H9 (cell line): ENCODE data around the gene APBB3. TPM values are rescaled to one million over a fixed set of nuclear protein-coding genes. Genes with fewer than 3 reads are reported as not detected.

ENCODE experiments used
- DNase-seq: peaks from one replicate; pipeline ENCODE4 v3.0.0-alpha.2; 2017
- H2AFZ ChIP-seq: one replicate; pipeline ENCODE4 v1.6.1; 2013; ENCODE audit warnings: mild to moderate bottlenecking, low read length, control low read depth, moderate library complexity
- H2AK5ac ChIP-seq: 2 replicates; pipeline ENCODE4 v1.6.1; 2013; ENCODE audit warnings: low read length, control low read depth, mixed read lengths; ENCODE audit not compliant: insufficient read length
- H2BK120ac ChIP-seq: one replicate; pipeline ENCODE4 v1.6.1; 2013; ENCODE audit warnings: low read depth, mild to moderate bottlenecking, low read length, control low read depth, inconsistent platforms; ENCODE audit not compliant: poor library complexity, severe bottlenecking
- H2BK12ac ChIP-seq: 2 replicates; pipeline ENCODE4 v1.6.1; 2013; ENCODE audit warnings: low read length, control low read depth, mixed read lengths, low read depth; ENCODE audit not compliant: insufficient read length
- H2BK15ac ChIP-seq: 2 replicates; pipeline ENCODE4 v1.6.1; 2013; ENCODE audit warnings: low read depth, low read length, control low read depth
- H2BK20ac ChIP-seq: one replicate; pipeline ENCODE4 v1.6.1; 2013; ENCODE audit warnings: low read depth, mild to moderate bottlenecking, low read length, control low read depth, inconsistent platforms; ENCODE audit not compliant: poor library complexity, severe bottlenecking
- H2BK5ac ChIP-seq: 2 replicates; pipeline ENCODE4 v1.6.1; 2013; ENCODE audit warnings: low read length, control low read depth, mixed read lengths; ENCODE audit not compliant: insufficient read length
- H3K14ac ChIP-seq: 2 replicates; pipeline ENCODE4 v1.6.1; 2013; ENCODE audit warnings: low read length, control low read depth; ENCODE audit not compliant: insufficient read depth
- H3K18ac ChIP-seq: 2 replicates; pipeline ENCODE4 v1.6.1; 2013; ENCODE audit warnings: low read depth, mild to moderate bottlenecking, mixed read lengths, low read length, control low read depth; ENCODE audit not compliant: insufficient read length
- H3K23ac ChIP-seq: 2 replicates; pipeline ENCODE4 v1.6.1; 2013; ENCODE audit warnings: low read length, control low read depth, mixed read lengths, low read depth; ENCODE audit not compliant: insufficient read length
- H3K23me2 ChIP-seq: 2 replicates; pipeline ENCODE4 v1.6.1; 2013; ENCODE audit warnings: low read depth, mild to moderate bottlenecking, mixed read lengths, low read length, control low read depth; ENCODE audit not compliant: insufficient read length, poor library complexity, severe bottlenecking
- H3K27ac ChIP-seq: 2 replicates; pipeline ENCODE4 v1.5.1; 2013; ENCODE audit warnings: low read length, control low read depth, mixed read lengths, low read depth; ENCODE audit not compliant: insufficient read length
- H3K27me3 ChIP-seq: 2 replicates; pipeline ENCODE4 v1.6.1; 2013; ENCODE audit warnings: low read length, control low read depth, inconsistent platforms; ENCODE audit not compliant: insufficient read depth
- H3K4ac ChIP-seq: 2 replicates; pipeline ENCODE4 v1.6.1; 2013; ENCODE audit warnings: low read depth, mild to moderate bottlenecking, control low read depth, inconsistent platforms, low read length, moderate library complexity
- H3K4me1 ChIP-seq: 2 replicates; pipeline ENCODE4 v1.6.1; 2013; ENCODE audit warnings: low read length, control low read depth, inconsistent platforms; ENCODE audit not compliant: insufficient read depth
- H3K4me2 ChIP-seq: 2 replicates; pipeline ENCODE4 v1.6.1; 2013; ENCODE audit warnings: low read length, control low read depth, mixed read lengths; ENCODE audit not compliant: insufficient read length, insufficient read depth
- H3K56ac ChIP-seq: 2 replicates; pipeline ENCODE4 v1.6.1; 2013; ENCODE audit warnings: low read depth, mild to moderate bottlenecking, mixed read lengths, low read length, control low read depth; ENCODE audit not compliant: insufficient read length
- H3K79me1 ChIP-seq: 2 replicates; pipeline ENCODE4 v1.6.1; 2013; ENCODE audit warnings: low read depth, mild to moderate bottlenecking, moderate library complexity, low read length, control low read depth, inconsistent platforms; ENCODE audit not compliant: insufficient read depth, poor library complexity, severe bottlenecking
- H3K79me2 ChIP-seq: 2 replicates; pipeline ENCODE4 v1.6.1; 2013; ENCODE audit warnings: low read length, control low read depth, inconsistent platforms; ENCODE audit not compliant: insufficient read depth
- H3K9ac ChIP-seq: 2 replicates; pipeline ENCODE4 v1.6.1; 2013; ENCODE audit warnings: low read length, control low read depth, mixed read lengths; ENCODE audit not compliant: insufficient read length; ENCODE audit errors: extremely low read depth
- H3K9me3 ChIP-seq: one replicate; pipeline ENCODE4 v1.6.1; 2013; ENCODE audit warnings: low read depth, low read length, inconsistent platforms; ENCODE audit not compliant: control insufficient read depth
- H3T11ph ChIP-seq: one replicate; pipeline ENCODE4 v1.6.1; 2013; ENCODE audit warnings: mild to moderate bottlenecking, low read length, control low read depth, inconsistent platforms
- H4K20me1 ChIP-seq: one replicate; pipeline ENCODE4 v1.6.1; 2013; ENCODE audit not compliant: control insufficient read depth, insufficient read length, insufficient read depth
- H4K5ac ChIP-seq: 2 replicates; pipeline ENCODE4 v1.6.1; 2013; ENCODE audit warnings: low read depth, mild to moderate bottlenecking, mixed read lengths, low read length, control low read depth; ENCODE audit not compliant: insufficient read length
- H4K8ac ChIP-seq: replicated peaks from 2 replicates; pipeline ENCODE4 v1.6.1; 2013; ENCODE audit warnings: low read length, control low read depth, mixed read lengths, low read depth; ENCODE audit not compliant: insufficient read length
- H4K91ac ChIP-seq: 2 replicates; pipeline ENCODE4 v1.6.1; 2013; ENCODE audit warnings: low read depth, mild to moderate bottlenecking, moderate library complexity, mixed read lengths, low read length, control low read depth; ENCODE audit not compliant: insufficient read length
- H3K27ac Mint-ChIP-seq, 3 experiments: 2 replicates in 2 of 3; 3 replicates in 1 of 3; pipeline ENCODE4 v1.8.0; 2020 to 2021; ENCODE audit warnings: mixed read lengths in 3 of 3, mild to moderate bottlenecking in 1 of 3, moderate library complexity in 1 of 3
- H3K27me3 Mint-ChIP-seq: 2 replicates; pipeline ENCODE4 v1.8.0; 2021; ENCODE audit warnings: low read depth, mild to moderate bottlenecking, moderate library complexity, mixed read lengths
- H3K36me3 Mint-ChIP-seq, 3 experiments: 2 replicates in 2 of 3; 3 replicates in 1 of 3; pipeline ENCODE4 v1.8.0; 2020 to 2021; ENCODE audit warnings: low read depth in 3 of 3, mixed read lengths in 3 of 3; ENCODE audit not compliant: insufficient read depth in 1 of 3
- H3K4me1 Mint-ChIP-seq, 2 experiments: 2 replicates each; pipeline ENCODE4 v1.8.0; 2020; ENCODE audit warnings: mixed read lengths in 2 of 2
- H3K4me3 Mint-ChIP-seq, 2 experiments: 2 replicates in 1 of 2; 3 replicates in 1 of 2; pipeline ENCODE4 v1.8.0; 2020 to 2021; ENCODE audit warnings: mild to moderate bottlenecking in 2 of 2, mixed read lengths in 2 of 2, moderate library complexity in 1 of 2
- H3K9me3 Mint-ChIP-seq, 2 experiments: 2 replicates in 1 of 2; 3 replicates in 1 of 2; pipeline ENCODE4 v1.8.0; 2020; ENCODE audit warnings: mild to moderate bottlenecking in 2 of 2, mixed read lengths in 2 of 2, moderate library complexity in 1 of 2
- WGBS: extraction: QIAGEN DNeasy Blood & Tissue Kit; methylation state at CpG from one replicate; pipeline ENCODE4 v1.1.7; 2013; ENCODE audit warnings: missing lambda C conversion rate, low lambda C conversion rate, mixed read lengths; ENCODE audit not compliant: insufficient read length; ENCODE audit errors: extremely low coverage; 5-methylcytosine and 5-hydroxymethylcytosine counted together
- total RNA-seq: library from RNA; stranded (reverse); gene quantifications from 2 replicates; pipeline ENCODE4 v1.2.1, GENCODE V29; 2021
- TF ChIP-seq, protein P1 (sequence below): fragments of 200-600 bp; sonication (generic); conservative IDR thresholded peaks from 3 replicates; pipeline ENCODE4 v1.8.0; 2021; ENCODE audit warnings: antibody characterized with exemption, mild to moderate bottlenecking

The APBB3 gene
- total RNA-seq, 1 experiment from 2014 or later, result 23.8 TPM

DNA sequence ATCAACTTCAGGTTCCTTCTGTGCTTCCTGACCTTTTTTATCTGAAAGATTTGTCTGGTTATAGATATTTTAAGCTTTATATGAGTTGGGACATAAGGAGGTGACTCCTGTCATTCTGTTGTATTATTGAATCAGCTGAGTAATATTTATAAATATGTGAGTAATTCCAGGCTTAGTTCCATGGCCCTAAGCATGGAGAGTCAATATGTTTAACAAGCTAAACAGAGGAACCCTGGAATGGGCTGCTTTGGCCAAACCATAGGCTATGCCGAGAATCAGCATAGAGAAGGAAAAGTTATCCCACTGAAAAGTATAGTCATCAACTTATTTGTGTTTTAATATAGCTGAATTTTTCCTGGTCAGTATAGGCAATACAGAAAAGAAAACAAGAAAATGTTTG, 24.2 kb downstream of the APBB3 start:
- DNase-seq, result no peak

More for the DNA sequence above, 24.2 kb downstream of the APBB3 start:
- H2BK12ac ChIP-seq, result no peak overlapping the region
- no peaks in the 10 kb centered on the region for H3K79me1 ChIP-seq
- Mint-ChIP-seq H3K4me1 (no peaks in the 10 kb centered on the region), H3K4me3 (no peak overlapping the region), H3K9me3 (no peaks in the 10 kb centered on the region; a peak in 1 of 5 replicates), H3K27ac (no peak overlapping the region), H3K36me3 (peaks cover 24 to 69% (median 63%) of the 10 kb centered on the region in 3 experiments; a peak in 6 of 7 replicates), H3K27me3 (no peaks in the 10 kb centered on the region)
- no peaks in the 10 kb centered on the region for H3K27me3 ChIP-seq
- no peak overlapping the region for H2AFZ ChIP-seq
- no peaks in the 10 kb centered on the region for H4K20me1 ChIP-seq
- H3T11ph ChIP-seq, result no peak overlapping the region
- no peak overlapping the region for H3K4me2 ChIP-seq
- no peaks in the 10 kb centered on the region for H3K79me2 ChIP-seq
- H4K5ac ChIP-seq, result no peak overlapping the region
- H2BK15ac ChIP-seq, result no peak overlapping the region
- no peak overlapping the region for H4K8ac ChIP-seq
- no peak overlapping the region for H3K4ac ChIP-seq
- no peak overlapping the region for H3K23ac ChIP-seq
- H3K9ac ChIP-seq, result no peak overlapping the region
- H3K18ac ChIP-seq, result no peak overlapping the region
- no peak overlapping the region for H2BK5ac ChIP-seq
- H3K9me3 ChIP-seq, result no peaks in the 10 kb centered on the region
- no peak overlapping the region for H2BK120ac ChIP-seq
- no peak overlapping the region for H2BK20ac ChIP-seq
- H3K14ac ChIP-seq, result no peak overlapping the region
- no peaks in the 10 kb centered on the region for H3K4me1 ChIP-seq
- H3K23me2 ChIP-seq, result no peaks in the 10 kb centered on the region
- H3K27ac ChIP-seq, result no peak overlapping the region
- TF ChIP-seq, protein P1, sequence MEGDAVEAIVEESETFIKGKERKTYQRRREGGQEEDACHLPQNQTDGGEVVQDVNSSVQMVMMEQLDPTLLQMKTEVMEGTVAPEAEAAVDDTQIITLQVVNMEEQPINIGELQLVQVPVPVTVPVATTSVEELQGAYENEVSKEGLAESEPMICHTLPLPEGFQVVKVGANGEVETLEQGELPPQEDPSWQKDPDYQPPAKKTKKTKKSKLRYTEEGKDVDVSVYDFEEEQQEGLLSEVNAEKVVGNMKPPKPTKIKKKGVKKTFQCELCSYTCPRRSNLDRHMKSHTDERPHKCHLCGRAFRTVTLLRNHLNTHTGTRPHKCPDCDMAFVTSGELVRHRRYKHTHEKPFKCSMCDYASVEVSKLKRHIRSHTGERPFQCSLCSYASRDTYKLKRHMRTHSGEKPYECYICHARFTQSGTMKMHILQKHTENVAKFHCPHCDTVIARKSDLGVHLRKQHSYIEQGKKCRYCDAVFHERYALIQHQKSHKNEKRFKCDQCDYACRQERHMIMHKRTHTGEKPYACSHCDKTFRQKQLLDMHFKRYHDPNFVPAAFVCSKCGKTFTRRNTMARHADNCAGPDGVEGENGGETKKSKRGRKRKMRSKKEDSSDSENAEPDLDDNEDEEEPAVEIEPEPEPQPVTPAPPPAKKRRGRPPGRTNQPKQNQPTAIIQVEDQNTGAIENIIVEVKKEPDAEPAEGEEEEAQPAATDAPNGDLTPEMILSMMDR, result no peak
- WGBS, result no CpG with 5 or more reads among the region's 1 CpG
- H3K56ac ChIP-seq, result no peak overlapping the region
- H4K91ac ChIP-seq, result no peak overlapping the region
- H2AK5ac ChIP-seq, result no peak overlapping the region
